IMR-90 (cell line): ENCODE data around the gene ENOX1. TPM values are rescaled to one million over a fixed set of nuclear protein-coding genes. Genes with fewer than 3 reads are reported as not detected.

ENCODE experiments used
- ATAC-seq: fragments of 200-7000 bp; cut with Tn5 transposase; 2 replicates; pipeline ENCODE4 v1.9.1; 2020; ENCODE audit warnings: low read depth, mild to moderate bottlenecking, moderate library complexity
- BruUV-seq: library from RNA; stranded (reverse); fragments of 400-500 nt; replicated peaks from 2 replicates; lab custom pipeline; 2021; lab: Mats Ljungman, UMichigan
- CTCF ChIA-PET: fragments of 300-600 bp; formaldehyde crosslinking; extraction: SDS; loops from one replicate; lab custom pipeline; 2021; ENCODE audit warnings: antibody characterized with exemption; lab: Yijun Ruan, JAX
- POLR2A ChIA-PET: fragments of 300-600 bp; sonication (Branson Sonifier 250); formaldehyde crosslinking; loops from one replicate; lab custom pipeline; 2022; ENCODE audit warnings: antibody characterized with exemption; ENCODE audit not compliant: unreplicated experiment; lab: Charles Lee
- DNase-seq: peaks from one replicate; pipeline ENCODE4 v3.0.0; 2013
- H2AFZ ChIP-seq: replicated peaks from 2 replicates; pipeline ENCODE3; 2013; ENCODE audit warnings: low read length, mild to moderate bottlenecking; ENCODE audit not compliant: poor library complexity
- H2AK5ac ChIP-seq: 2 replicates; pipeline ENCODE4 v1.6.1; 2013; ENCODE audit warnings: low read depth, low read length, inconsistent platforms
- H2AK9ac ChIP-seq: replicated peaks from 2 replicates; pipeline ENCODE3; 2013; ENCODE audit warnings: mild to moderate bottlenecking, low read depth, low read length, moderate library complexity; ENCODE audit not compliant: poor library complexity
- H2BK120ac ChIP-seq: 2 replicates; pipeline ENCODE4 v1.6.1; 2013; ENCODE audit warnings: low read depth, low read length, inconsistent platforms
- H2BK15ac ChIP-seq: 3 replicates; pipeline ENCODE4 v1.6.1; 2013; ENCODE audit warnings: low read depth, low read length, inconsistent platforms
- H2BK20ac ChIP-seq: 2 replicates; pipeline ENCODE4 v1.6.1; 2013; ENCODE audit warnings: low read depth, mild to moderate bottlenecking, inconsistent platforms, low read length, moderate library complexity
- H2BK5ac ChIP-seq: 2 replicates; pipeline ENCODE4 v1.6.1; 2013; ENCODE audit warnings: mild to moderate bottlenecking, low read depth, low read length, inconsistent platforms; ENCODE audit not compliant: poor library complexity, severe bottlenecking
- H3K14ac ChIP-seq: replicated peaks from 2 replicates; pipeline ENCODE4 v1.6.1; 2013; ENCODE audit warnings: low read depth, low read length, inconsistent platforms
- H3K18ac ChIP-seq: 2 replicates; pipeline ENCODE4 v1.6.1; 2013; ENCODE audit warnings: low read depth, low read length, control low read depth
- H3K23ac ChIP-seq: 2 replicates; pipeline ENCODE4 v1.6.1; 2013; ENCODE audit warnings: low read depth, low read length, inconsistent platforms
- H3K27ac ChIP-seq: 2 replicates; pipeline ENCODE4 v1.5.1; 2013; ENCODE audit warnings: mild to moderate bottlenecking, control low read depth, low read length; ENCODE audit not compliant: insufficient read depth
- H3K27me3 ChIP-seq: 2 replicates; pipeline ENCODE4 v1.6.1; 2013; ENCODE audit warnings: low read length; ENCODE audit not compliant: control insufficient read depth, insufficient read depth
- H3K36me3 ChIP-seq: 2 replicates; pipeline ENCODE4 v1.6.1; 2013; ENCODE audit warnings: low read length, mixed read lengths; ENCODE audit not compliant: control insufficient read depth, insufficient read depth
- H3K4ac ChIP-seq: 2 replicates; pipeline ENCODE4 v1.6.1; 2013; ENCODE audit warnings: low read depth, low read length, inconsistent platforms
- H3K4me1 ChIP-seq: 2 replicates; pipeline ENCODE4 v1.6.1; 2013; ENCODE audit warnings: low read length, mixed read lengths; ENCODE audit not compliant: control insufficient read depth, insufficient read depth
- H3K4me2 ChIP-seq: 2 replicates; pipeline ENCODE4 v1.6.1; 2013; ENCODE audit warnings: low read depth, mild to moderate bottlenecking, control low read depth, low read length, moderate library complexity
- H3K4me3 ChIP-seq: 2 replicates; pipeline ENCODE4 v1.5.1; 2013; ENCODE audit warnings: low read depth, mild to moderate bottlenecking, control low read depth, low read length, moderate library complexity; ENCODE audit not compliant: insufficient read depth
- H3K56ac ChIP-seq: 2 replicates; pipeline ENCODE4 v1.6.1; 2013; ENCODE audit warnings: low read length, inconsistent platforms; ENCODE audit not compliant: insufficient read depth; ENCODE audit errors: extremely low read depth
- H3K79me1 ChIP-seq, 2 experiments: 2 replicates each; pipeline ENCODE4 v1.6.1; 2013; ENCODE audit warnings: low read length in 2 of 2, inconsistent platforms in 1 of 2, low read depth in 1 of 2
- H3K9ac ChIP-seq: 2 replicates; pipeline ENCODE4 v1.6.1; 2013; ENCODE audit warnings: low read depth, low read length, control low read depth
- H3K9me1 ChIP-seq: 2 replicates; pipeline ENCODE4 v1.6.1; 2013; ENCODE audit warnings: low read length, inconsistent platforms; ENCODE audit not compliant: insufficient read depth
- H3K9me3 ChIP-seq: 2 replicates; pipeline ENCODE4 v1.6.1; 2013; ENCODE audit warnings: low read length; ENCODE audit not compliant: control insufficient read depth, insufficient read depth
- H4K20me1 ChIP-seq: 2 replicates; pipeline ENCODE4 v1.6.1; 2013; ENCODE audit warnings: low read length, inconsistent platforms; ENCODE audit not compliant: insufficient read depth
- H4K5ac ChIP-seq: 2 replicates; pipeline ENCODE4 v1.6.1; 2013; ENCODE audit warnings: mild to moderate bottlenecking, low read depth, low read length, control low read depth
- H4K8ac ChIP-seq, 2 experiments: 2 replicates each; pipeline ENCODE4 v1.6.1; 2013; ENCODE audit warnings: low read depth in 2 of 2, low read length in 2 of 2, control low read depth in 1 of 2, inconsistent platforms in 1 of 2
- H4K91ac ChIP-seq: 2 replicates; pipeline ENCODE4 v1.6.1; 2013; ENCODE audit warnings: low read depth, low read length, inconsistent platforms; ENCODE audit not compliant: insufficient read depth
- BHLHE40 ChIP-seq: fragments of 150-350 bp; IDR thresholded peaks from 2 replicates; pipeline ENCODE4 v1.6.1; 2016; ENCODE audit warnings: mild to moderate bottlenecking, low read depth, low read length
- CEBPB ChIP-seq: IDR thresholded peaks from 2 replicates; pipeline ENCODE4 v1.6.1; 2012; ENCODE audit warnings: low read depth, low read length, improper control_type of control experiment
- CHD1 ChIP-seq: IDR thresholded peaks from 2 replicates; pipeline ENCODE4 v1.6.1; 2012; ENCODE audit warnings: low read depth, low read length, improper control_type of control experiment
- FOS ChIP-seq: fragments of 150-350 bp; IDR thresholded peaks from 2 replicates; pipeline ENCODE4 v1.6.1; 2016; ENCODE audit warnings: low read depth, low read length
- MAFK ChIP-seq: IDR thresholded peaks from 2 replicates; pipeline ENCODE4 v1.6.1; 2012; ENCODE audit warnings: low read depth, low read length, improper control_type of control experiment
- MAZ ChIP-seq: IDR thresholded peaks from 2 replicates; pipeline ENCODE4 v1.6.1; 2012; ENCODE audit warnings: low read depth, mild to moderate bottlenecking, low read length, improper control_type of control experiment, moderate library complexity, borderline replicate concordance
- MXI1 ChIP-seq: IDR thresholded peaks from 2 replicates; pipeline ENCODE4 v1.6.1; 2012; ENCODE audit warnings: low read depth, mild to moderate bottlenecking, low read length, moderate library complexity, borderline replicate concordance
- NFE2L2 ChIP-seq: fragments of 150-350 bp; IDR thresholded peaks from 2 replicates; pipeline ENCODE4 v1.6.1; 2016; ENCODE audit warnings: low read depth, mild to moderate bottlenecking, low read length
- POLR2A ChIP-seq: IDR thresholded peaks from 2 replicates; pipeline ENCODE4 v1.6.1; 2012; ENCODE audit warnings: mild to moderate bottlenecking, low read depth, low read length
- RAD21 ChIP-seq: IDR thresholded peaks from 2 replicates; pipeline ENCODE4 v1.6.1; 2012; ENCODE audit warnings: low read length, improper control_type of control experiment
- RCOR1 ChIP-seq: IDR thresholded peaks from 2 replicates; pipeline ENCODE4 v1.6.1; 2012; ENCODE audit warnings: mild to moderate bottlenecking, low read length, improper control_type of control experiment; ENCODE audit not compliant: insufficient replicate concordance
- RFX5 ChIP-seq: IDR thresholded peaks from 2 replicates; pipeline ENCODE4 v1.8.0; 2012; ENCODE audit warnings: low read depth, mild to moderate bottlenecking, low read length, moderate library complexity
- SMC3 ChIP-seq: fragments of 150-350 bp; IDR thresholded peaks from 2 replicates; pipeline ENCODE4 v1.6.1; 2016; ENCODE audit warnings: low read depth, mild to moderate bottlenecking, antibody characterized with exemption, low read length, moderate library complexity
- WGBS, 2 experiments: methylation state at CpG; one replicate each; pipeline versions ENCODE4 v1.1.5 to v1.1.7; 2013; ENCODE audit warnings: missing lambda C conversion rate in 2 of 2; ENCODE audit not compliant: insufficient read length in 1 of 2; ENCODE audit errors: extremely low coverage in 2 of 2; 5-methylcytosine and 5-hydroxymethylcytosine counted together
- dilution Hi-C: fragments of 300-500 bp; cut with HindIII; formaldehyde crosslinking; loops from one replicate; pipeline ENCODE4 v1.14.3; 2018; ENCODE audit warnings: low sequenced_read_pairs; ENCODE audit not compliant: unreplicated experiment
- in situ Hi-C: fragments of 300-500 bp; cut with MboI; formaldehyde crosslinking; loops from 3 replicates; pipeline ENCODE4 v1.14.3; 2019; ENCODE audit warnings: low sequenced_read_pairs, inconsistent platforms, mixed read lengths
- intact Hi-C: fragments of 100-400 bp; cut with micrococcal nuclease; formaldehyde crosslinking; loops from 2 replicates; pipeline ENCODE4 v1.10.0; 2022
- polyA plus RNA-seq, 3 experiments: library from polyadenylated mRNA; depleted of rRNA; stranded (reverse); fragments of >200 nt; gene quantifications; 2 replicates each; pipeline ENCODE4 v1.2.3, GENCODE V29; 2012; ENCODE audit warnings: low replicate concordance in 1 of 3
- total RNA-seq: library from RNA; depleted of rRNA; stranded (reverse); fragments of >200 nt; gene quantifications from 2 replicates; pipeline ENCODE4 v1.2.3, GENCODE V29; 2012
- TF ChIP-seq, protein P1 (sequence below): fragments of 150-350 bp; IDR thresholded peaks from 2 replicates; pipeline ENCODE4 v1.6.1; 2016; ENCODE audit warnings: low read depth, mild to moderate bottlenecking, low read length, moderate library complexity, borderline replicate concordance
- TF ChIP-seq, protein P2 (sequence below): conservative IDR thresholded peaks from 2 replicates; pipeline ENCODE4 v1.5.1; 2012; ENCODE audit warnings: mild to moderate bottlenecking, low read depth, low read length, improper control_type of control experiment
- TF ChIP-seq, protein P3 (sequence below): fragments of 150-350 bp; IDR thresholded peaks from 2 replicates; pipeline ENCODE4 v1.6.1; 2017; ENCODE audit warnings: mild to moderate bottlenecking, antibody characterized with exemption, low read length, low read depth

Gene ENOX1
- total and polyA plus RNA-seq, 2 of the 4 experiments (the other 2 are of a cell fraction) = 0.99 to 1.3 TPM

DNA sequence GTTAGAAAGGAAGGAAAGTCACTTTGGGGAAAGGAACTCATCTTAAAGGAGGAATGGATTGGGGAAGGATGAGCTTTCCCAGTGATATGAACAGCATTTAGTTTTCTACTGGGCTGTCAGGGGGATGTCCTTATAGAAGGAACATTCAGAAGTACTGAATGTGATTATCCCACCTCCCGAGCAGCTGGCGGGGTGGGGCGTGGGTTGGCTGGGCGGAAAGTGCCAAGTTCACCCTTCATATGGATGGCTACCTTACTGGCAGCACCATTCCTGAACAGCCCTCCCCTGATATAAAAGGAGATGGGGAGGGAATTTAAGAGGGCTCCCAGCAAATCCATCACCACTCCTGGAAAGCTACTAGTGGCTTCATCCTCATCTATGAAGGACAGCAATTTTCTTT lies 572.6 kb downstream of the ENOX1 start:
- Histone ChIP-seq H3K36me3 (no peaks in the 10 kb centered on the region), H2BK15ac (no peak overlapping the region), H3K4me1 (no peaks in the 10 kb centered on the region), H2AFZ (no peak overlapping the region), H2BK20ac (no peak overlapping the region), H4K5ac (no peak overlapping the region), H3K9ac (no peak overlapping the region), H3K79me1 (no peaks in the 10 kb centered on the region), H3K9me3 (no peaks in the 10 kb centered on the region), H3K27ac (no peak overlapping the region), H3K14ac (no peak overlapping the region), H3K4ac (no peak overlapping the region), H3K56ac (no peak overlapping the region), H4K8ac (no peak overlapping the region), H4K91ac (no peak overlapping the region), H3K4me2 (no peak overlapping the region), H4K20me1 (no peaks in the 10 kb centered on the region), H3K23ac (no peak overlapping the region), H3K4me3 (no peak overlapping the region), H3K9me1 (no peaks in the 10 kb centered on the region), H2AK5ac (no peak overlapping the region), H2BK120ac (no peak overlapping the region), H2BK5ac (no peak overlapping the region), H2AK9ac (no peak overlapping the region), H3K27me3 (no peaks in the 10 kb centered on the region; the same call in 1 of the 2 replicates), H3K18ac (no peak overlapping the region)
- TF ChIP-seq MAFK (no peak), SMC3 (no peak), MAZ (no peak), POLR2A (no peak), MXI1 (no peak), BHLHE40 (no peak), FOS (no peak), RCOR1 (no peak), CEBPB (no peak), RFX5 (no peak), NFE2L2 (no peak), RAD21 (no peak), CHD1 (no peak)
- TF ChIP-seq, protein P1, sequence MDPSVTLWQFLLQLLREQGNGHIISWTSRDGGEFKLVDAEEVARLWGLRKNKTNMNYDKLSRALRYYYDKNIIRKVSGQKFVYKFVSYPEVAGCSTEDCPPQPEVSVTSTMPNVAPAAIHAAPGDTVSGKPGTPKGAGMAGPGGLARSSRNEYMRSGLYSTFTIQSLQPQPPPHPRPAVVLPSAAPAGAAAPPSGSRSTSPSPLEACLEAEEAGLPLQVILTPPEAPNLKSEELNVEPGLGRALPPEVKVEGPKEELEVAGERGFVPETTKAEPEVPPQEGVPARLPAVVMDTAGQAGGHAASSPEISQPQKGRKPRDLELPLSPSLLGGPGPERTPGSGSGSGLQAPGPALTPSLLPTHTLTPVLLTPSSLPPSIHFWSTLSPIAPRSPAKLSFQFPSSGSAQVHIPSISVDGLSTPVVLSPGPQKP = no peak
- TF ChIP-seq, protein P2, sequence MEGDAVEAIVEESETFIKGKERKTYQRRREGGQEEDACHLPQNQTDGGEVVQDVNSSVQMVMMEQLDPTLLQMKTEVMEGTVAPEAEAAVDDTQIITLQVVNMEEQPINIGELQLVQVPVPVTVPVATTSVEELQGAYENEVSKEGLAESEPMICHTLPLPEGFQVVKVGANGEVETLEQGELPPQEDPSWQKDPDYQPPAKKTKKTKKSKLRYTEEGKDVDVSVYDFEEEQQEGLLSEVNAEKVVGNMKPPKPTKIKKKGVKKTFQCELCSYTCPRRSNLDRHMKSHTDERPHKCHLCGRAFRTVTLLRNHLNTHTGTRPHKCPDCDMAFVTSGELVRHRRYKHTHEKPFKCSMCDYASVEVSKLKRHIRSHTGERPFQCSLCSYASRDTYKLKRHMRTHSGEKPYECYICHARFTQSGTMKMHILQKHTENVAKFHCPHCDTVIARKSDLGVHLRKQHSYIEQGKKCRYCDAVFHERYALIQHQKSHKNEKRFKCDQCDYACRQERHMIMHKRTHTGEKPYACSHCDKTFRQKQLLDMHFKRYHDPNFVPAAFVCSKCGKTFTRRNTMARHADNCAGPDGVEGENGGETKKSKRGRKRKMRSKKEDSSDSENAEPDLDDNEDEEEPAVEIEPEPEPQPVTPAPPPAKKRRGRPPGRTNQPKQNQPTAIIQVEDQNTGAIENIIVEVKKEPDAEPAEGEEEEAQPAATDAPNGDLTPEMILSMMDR = no peak
- TF ChIP-seq, protein P3, sequence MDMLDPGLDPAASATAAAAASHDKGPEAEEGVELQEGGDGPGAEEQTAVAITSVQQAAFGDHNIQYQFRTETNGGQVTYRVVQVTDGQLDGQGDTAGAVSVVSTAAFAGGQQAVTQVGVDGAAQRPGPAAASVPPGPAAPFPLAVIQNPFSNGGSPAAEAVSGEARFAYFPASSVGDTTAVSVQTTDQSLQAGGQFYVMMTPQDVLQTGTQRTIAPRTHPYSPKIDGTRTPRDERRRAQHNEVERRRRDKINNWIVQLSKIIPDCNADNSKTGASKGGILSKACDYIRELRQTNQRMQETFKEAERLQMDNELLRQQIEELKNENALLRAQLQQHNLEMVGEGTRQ = no peak
- ChIA-PET POLR2A (no interaction called here), CTCF (no interaction called here)
- dilution Hi-C loops = no loop called here
- ATAC-seq (no peak), DNase-seq (no peak)
- intact Hi-C loops = no loop called here
- BruUV-seq = no TSS peak
- whole genome bisulfite sequencing, 2 experiments = 60% methylated on average over 1 of the region's 4 CpGs; no CpG with 5 or more reads in 1 of the 2 experiments
- in situ Hi-C loops = no loop called here
